Hepatocyte (in vitro differentiated cells): Measurements from ENCODE around the gene MED6.

Experiments
- CTCF ChIP-seq: fragments of 200-600 bp; sonication (generic); IDR thresholded peaks from 2 replicates; pipeline ENCODE4 v1.5.1; 2016; ENCODE audit warnings: antibody characterized with exemption, mild to moderate bottlenecking; ENCODE audit not compliant: poor library complexity
- EZH2 ChIP-seq: fragments of 200-600 bp; sonication (generic); IDR thresholded peaks from 2 replicates; pipeline ENCODE4 v1.6.1; 2016; ENCODE audit warnings: antibody characterized with exemption, mild to moderate bottlenecking, borderline replicate concordance
- EZH2phosphoT487 ChIP-seq: fragments of 200-600 bp; sonication (generic); IDR thresholded peaks from one replicate; pipeline ENCODE4 v1.6.1; 2018; ENCODE audit warnings: antibody characterized with exemption, mild to moderate bottlenecking, low read depth, moderate library complexity; ENCODE audit not compliant: unreplicated experiment, severe bottlenecking

- TF ChIP-seq CTCF (no peak), EZH2phosphoT487 (no peak), EZH2 (no peak)
Observed at GRCh38 chr14:70534904-70535303, 65.6 kb downstream of the MED6 start, which contains the start of gene ADAM20.
